Endothelial cell of umbilical vein (primary cell): ENCODE measurements around the gene KANK4.

ENCODE experiments used
- EZH2 ChIP-seq: IDR thresholded peaks from 2 replicates; pipeline ENCODE4 v1.6.1; 2012; ENCODE audit warnings: borderline replicate concordance, low read depth, mild to moderate bottlenecking, moderate library complexity, low read length, inconsistent platforms; ENCODE audit not compliant: severe bottlenecking
- FOS ChIP-seq: IDR thresholded peaks from 2 replicates; pipeline ENCODE4 v1.6.1; 2011; ENCODE audit warnings: mild to moderate bottlenecking, low read length, moderate library complexity, borderline replicate concordance; ENCODE audit not compliant: insufficient read depth
- MYC ChIP-seq: IDR thresholded peaks from one replicate; pipeline ENCODE4 v1.6.1; 2011; ENCODE audit warnings: mild to moderate bottlenecking, low read depth, low read length
- TF ChIP-seq, protein P1 (sequence below), 2 donors: IDR thresholded peaks; 1 replicate in 1 of 2; 2 replicates in 1 of 2; pipeline ENCODE4 v1.5.1; 2011; ENCODE audit warnings: low read length in 2 of 2, mild to moderate bottlenecking in 2 of 2, moderate library complexity in 2 of 2, control low read depth in 1 of 2, inconsistent platforms in 1 of 2, low read depth in 1 of 2; ENCODE audit not compliant: insufficient read depth in 1 of 2; ENCODE audit errors: extremely low read depth in 1 of 2

DNA sequence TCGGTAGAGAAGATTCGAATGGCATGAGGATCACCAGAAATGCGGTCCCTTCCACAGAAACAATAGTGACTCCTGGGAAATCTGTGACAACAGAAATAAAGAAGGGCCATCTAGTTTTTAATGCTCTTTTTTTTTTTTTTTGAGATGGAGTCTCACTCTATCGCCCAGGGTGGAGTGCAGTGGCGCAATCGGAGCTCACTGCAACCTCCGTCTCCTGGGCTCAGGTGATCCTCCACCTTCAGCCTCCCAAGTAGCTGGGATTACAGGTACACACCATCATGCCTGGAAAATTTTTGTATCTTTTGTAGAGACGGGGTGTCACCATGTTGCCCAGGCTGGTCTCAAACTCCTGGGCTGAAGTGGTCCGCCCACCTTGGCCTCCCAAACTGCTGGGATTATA, 80.7 kb downstream of the KANK4 start:
- TF ChIP-seq, protein P1, sequence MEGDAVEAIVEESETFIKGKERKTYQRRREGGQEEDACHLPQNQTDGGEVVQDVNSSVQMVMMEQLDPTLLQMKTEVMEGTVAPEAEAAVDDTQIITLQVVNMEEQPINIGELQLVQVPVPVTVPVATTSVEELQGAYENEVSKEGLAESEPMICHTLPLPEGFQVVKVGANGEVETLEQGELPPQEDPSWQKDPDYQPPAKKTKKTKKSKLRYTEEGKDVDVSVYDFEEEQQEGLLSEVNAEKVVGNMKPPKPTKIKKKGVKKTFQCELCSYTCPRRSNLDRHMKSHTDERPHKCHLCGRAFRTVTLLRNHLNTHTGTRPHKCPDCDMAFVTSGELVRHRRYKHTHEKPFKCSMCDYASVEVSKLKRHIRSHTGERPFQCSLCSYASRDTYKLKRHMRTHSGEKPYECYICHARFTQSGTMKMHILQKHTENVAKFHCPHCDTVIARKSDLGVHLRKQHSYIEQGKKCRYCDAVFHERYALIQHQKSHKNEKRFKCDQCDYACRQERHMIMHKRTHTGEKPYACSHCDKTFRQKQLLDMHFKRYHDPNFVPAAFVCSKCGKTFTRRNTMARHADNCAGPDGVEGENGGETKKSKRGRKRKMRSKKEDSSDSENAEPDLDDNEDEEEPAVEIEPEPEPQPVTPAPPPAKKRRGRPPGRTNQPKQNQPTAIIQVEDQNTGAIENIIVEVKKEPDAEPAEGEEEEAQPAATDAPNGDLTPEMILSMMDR (IDR thresholded peaks at IDR 0.05; ENCODE audit: extremely low read depth in 1 of 2, insufficient read depth in 1 of 2, low read depth in 1 of 2, low read length in 2 of 2): no peak
- TF ChIP-seq MYC (no peak), EZH2 (no peak), FOS (no peak)
